Transverse colon (tissue), 4 donors: ENCODE data around the gene SYNE3. TPM values are rescaled to one million over a fixed set of nuclear protein-coding genes. Genes with fewer than 3 reads are reported as not detected.
A peak's percentile ranks its signal among the peaks of the same experiment; 100 is the strongest.

ENCODE experiments used
- DNase-seq: peaks from one replicate; pipeline ENCODE4 v3.0.0-alpha.2; 2019
- H3K27ac ChIP-seq, 4 donors: fragments of 200-600 bp; sonication (generic); 2 replicates each; pipeline ENCODE4 v1.5.1; 2016 to 2018; ENCODE audit warnings: inconsistent platforms in 4 of 4
- H3K27me3 ChIP-seq: fragments of 200-600 bp; sonication (generic); 2 replicates; pipeline ENCODE4 v1.5.1; 2017; ENCODE audit warnings: inconsistent platforms
- H3K36me3 ChIP-seq, 4 donors: fragments of 200-600 bp; sonication (generic); 2 replicates each; pipeline ENCODE4 v1.5.1; 2017 to 2019; ENCODE audit warnings: inconsistent platforms in 4 of 4
- H3K4me1 ChIP-seq, 4 donors: fragments of 200-600 bp; sonication (generic); 2 replicates each; pipeline ENCODE4 v1.5.1; 2017 to 2020; ENCODE audit warnings: inconsistent platforms in 4 of 4
- H3K4me3 ChIP-seq, 4 donors: fragments of 200-600 bp; sonication (generic); 1 replicate in 1 of 4; 2 replicates in 3 of 4; pipeline versions ENCODE4 v1.5.1 to v1.6.1; 2017 to 2019; ENCODE audit warnings: inconsistent platforms in 4 of 4
- H3K9me3 ChIP-seq, 2 donors: fragments of 200-600 bp; sonication (generic); 2 replicates each; pipeline ENCODE4 v1.5.1; 2017 to 2019; ENCODE audit warnings: inconsistent platforms in 2 of 2
- CTCF ChIP-seq, 5 experiments: fragments of 200-600 bp in 3 of 5; fragments of 450-650 bp in 2 of 5; sonication (generic) in 3 of 5; IDR thresholded peaks; 1 replicate in 2 of 5; 2 replicates in 3 of 5; pipeline ENCODE4 v1.5.1; 2016 to 2017; ENCODE audit warnings: antibody characterized with exemption in 5 of 5, inconsistent platforms in 3 of 5, mild to moderate bottlenecking in 2 of 5, moderate library complexity in 1 of 5
- EP300 ChIP-seq: sonication (generic); formaldehyde crosslinking; IDR thresholded peaks from one replicate; pipeline ENCODE4 v1.6.1; 2017; ENCODE audit warnings: antibody characterized with exemption, low read depth
- POLR2A ChIP-seq: fragments of 450-650 bp; IDR thresholded peaks from one replicate; pipeline ENCODE4 v1.6.1; 2016; ENCODE audit warnings: antibody characterized with exemption, mild to moderate bottlenecking, moderate library complexity
- POLR2AphosphoS5 ChIP-seq, 3 donors: sonication (generic); formaldehyde crosslinking; IDR thresholded peaks; one replicate each; pipeline ENCODE4 v1.6.1; 2016; ENCODE audit warnings: antibody characterized with exemption in 3 of 3
- WGBS, 2 donors: methylation state at CpG; one replicate each; pipeline ENCODE4 v1.1.5; 2018; ENCODE audit warnings: low coverage in 1 of 2; 5-methylcytosine and 5-hydroxymethylcytosine counted together
- in situ Hi-C, 4 donors: fragments of 200-750 bp; cut with MboI; loops; one replicate each; pipeline versions ENCODE4 v1.15.0 to v1.15.1; 2017; ENCODE audit warnings: low sequenced_read_pairs in 3 of 4, low pct_ligation_motif_present in 1 of 4, low pct_unique_long_range_greater_than_20kb in 1 of 4
- intact Hi-C: fragments of 100-400 bp; cut with DNase I; formaldehyde crosslinking; loops from one replicate; pipeline ENCODE4 v1.15.1; 2023; ENCODE audit warnings: low total_unique reads
- total RNA-seq, 4 donors: library from RNA; depleted of rRNA; stranded (reverse); fragments of >200 nt; gene quantifications; one replicate each; pipeline ENCODE4 v1.1.0, GENCODE V29; 2016

SYNE3 gene
- total RNA-seq, 4 donors from 2014 or later: 9.8 to 46.8 (median 13.9) TPM

GRCh38 chr14:95504135-95505029, 12.1 kb downstream of the SYNE3 start:
- TF ChIP-seq EP300 (no peak), POLR2A (no peak), CTCF (IDR thresholded peaks at IDR 0.05) (no peak), POLR2AphosphoS5 (IDR thresholded peaks at IDR 0.05) (no peak)
- intact Hi-C loops: no loop called here
- Histone ChIP-seq H3K36me3 (no peaks in the 10 kb centered on the region), H3K9me3 (no peaks in the 10 kb centered on the region), H3K4me1 (peaks cover 2 to 37% (median 25%) of the 10 kb centered on the region in 4 donors), H3K27ac (peak overlapping the region in 2 of 4 donors; percentile 22 to 39), H3K4me3 (no peak overlapping the region), H3K27me3 (no peaks in the 10 kb centered on the region)
- 64 to 72% methylated on average over 4 to 6 of the region's 6 CpGs for WGBS, 2 donors
- DNase-seq: no peak
- in situ Hi-C loops: no loop called here

- WGBS, 2 donors: 63% methylated on average over 8 of the region's 8 CpGs; no CpG with 5 or more reads in 1 of the 2 donors
- no peak for TF ChIP-seq POLR2AphosphoS5 (IDR thresholded peaks at IDR 0.05)
- TF ChIP-seq CTCF (IDR thresholded peaks at IDR 0.05): no peak
- no peak for TF ChIP-seq EP300
- TF ChIP-seq POLR2A: no peak
- in situ Hi-C loops (no loop called here), intact Hi-C loops (no loop called here)
- Histone ChIP-seq H3K4me1 (peaks cover 5 to 46% (median 32%) of the 10 kb centered on the region in 4 donors), H3K36me3 (no peaks in the 10 kb centered on the region), H3K27ac (peak overlapping the region in 1 of 4 donors; percentile 59), H3K4me3 (no peak overlapping the region), H3K9me3 (no peaks in the 10 kb centered on the region), H3K27me3 (no peaks in the 10 kb centered on the region)
- DNase-seq: no peak
These were observed 12.9 kb downstream of the SYNE3 start for GRCh38 chr14:95503365-95504134.

DNA sequence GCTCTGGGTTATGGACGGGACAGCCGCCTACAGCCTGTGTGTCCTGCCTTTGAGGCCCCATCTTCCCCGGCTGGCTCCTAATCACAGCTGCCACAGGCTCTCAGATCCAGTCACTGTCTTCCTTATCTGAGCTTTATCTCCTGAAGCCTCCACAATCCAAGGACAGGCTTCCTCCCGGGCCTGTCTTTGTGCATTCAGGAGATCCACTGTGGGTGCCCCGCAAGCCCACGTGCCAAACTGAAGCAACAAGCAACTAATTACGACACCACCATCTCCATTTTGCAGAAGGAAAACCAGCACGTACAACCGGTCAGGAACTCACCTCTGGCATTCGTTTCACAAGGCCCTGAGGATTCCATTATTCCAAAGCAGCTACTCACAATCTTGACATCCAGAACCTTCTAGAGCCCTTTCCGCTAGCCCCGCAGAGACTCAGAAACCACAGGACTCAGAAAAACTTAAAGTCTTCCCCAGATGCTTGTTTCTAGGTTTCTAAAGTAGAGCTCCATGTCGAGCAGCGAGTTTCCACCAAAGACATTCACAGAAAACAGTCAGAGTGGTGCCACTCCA, 14.0 kb downstream of the SYNE3 start:
- H3K27ac ChIP-seq: peak overlapping the region in 2 of 4 donors; percentile 18 to 59
- H3K4me1 ChIP-seq: peaks cover 9 to 55% (median 28%) of the 10 kb centered on the region in 4 donors
- no peaks in the 10 kb centered on the region for H3K36me3 ChIP-seq
- intact Hi-C loops (no loop called here), in situ Hi-C loops (no loop called here)
- no peaks in the 10 kb centered on the region for H3K27me3 ChIP-seq
- H3K4me3 ChIP-seq: no peak overlapping the region
- WGBS, 2 donors: 89 to 100% methylated on average over 1 to 14 of the region's 14 CpGs
- no peaks in the 10 kb centered on the region for H3K9me3 ChIP-seq
- no peak for DNase-seq
- TF ChIP-seq EP300 (no peak), POLR2AphosphoS5 (IDR thresholded peaks at IDR 0.05) (no peak), CTCF (IDR thresholded peaks at IDR 0.05) (no peak), POLR2A (no peak)
